HUDEP-2 (cell line): ENCODE results near the gene DISP2.

ENCODE experiments used
- DNase-seq, 76 experiments: peaks; one replicate each; lab custom pipeline; 2025; ENCODE audit not compliant: unreplicated experiment in 76 of 76; lab: John Stamatoyannopoulos, UW

DISP2 gene

GRCh38 chr15:40328176-40328575 lies 29.8 kb upstream of the DISP2 start:
- DNase-seq = no peak

DNA sequence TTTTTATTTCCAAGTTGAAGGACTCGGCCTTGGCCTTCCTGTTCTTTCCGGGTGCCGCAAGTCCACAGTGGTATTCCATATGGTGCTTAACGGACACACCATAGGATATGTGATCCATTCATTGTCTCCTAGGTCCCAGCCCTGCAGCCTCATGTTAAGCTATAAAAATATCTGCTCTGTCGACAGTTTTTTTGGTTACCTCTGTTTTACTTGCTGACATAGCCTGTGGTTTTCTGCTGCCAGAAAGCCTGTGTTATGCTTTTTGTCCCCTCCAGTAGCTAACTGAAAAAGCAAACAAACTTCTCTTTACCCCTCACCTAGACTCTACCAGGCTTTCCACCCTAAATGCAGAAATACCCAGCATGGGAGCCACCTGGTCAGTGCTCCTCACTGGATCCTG lies 29.3 kb upstream of the DISP2 start:
- DNase-seq = no peak

GRCh38 chr15:40329804-40330203 lies 28.2 kb upstream of the DISP2 start:
- no peak for DNase-seq

DNA sequence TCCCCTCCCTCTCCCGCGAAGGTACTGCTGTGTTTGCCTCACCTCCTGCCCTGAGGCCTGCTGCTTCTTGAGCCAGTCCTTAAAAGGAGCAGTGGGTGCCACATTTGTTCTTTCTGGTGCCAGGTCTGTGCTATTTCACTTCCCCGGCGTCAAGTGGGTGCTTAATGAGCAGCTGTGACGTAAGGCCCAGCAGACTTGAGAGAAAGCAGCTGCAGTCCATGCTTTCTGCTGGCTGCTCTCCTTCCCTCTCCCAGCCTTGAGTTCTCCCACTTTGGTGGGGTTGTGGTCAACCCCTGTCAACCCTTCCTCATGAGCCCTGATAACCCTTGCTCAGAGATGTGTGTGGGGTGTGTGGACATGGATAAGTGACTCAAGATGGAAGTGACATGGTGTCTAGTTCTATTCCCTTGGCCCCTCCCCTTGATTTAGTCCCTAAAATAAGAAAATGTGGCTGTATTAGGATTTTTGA lies 27.6 kb upstream of the DISP2 start:
- no peak for DNase-seq

DNA sequence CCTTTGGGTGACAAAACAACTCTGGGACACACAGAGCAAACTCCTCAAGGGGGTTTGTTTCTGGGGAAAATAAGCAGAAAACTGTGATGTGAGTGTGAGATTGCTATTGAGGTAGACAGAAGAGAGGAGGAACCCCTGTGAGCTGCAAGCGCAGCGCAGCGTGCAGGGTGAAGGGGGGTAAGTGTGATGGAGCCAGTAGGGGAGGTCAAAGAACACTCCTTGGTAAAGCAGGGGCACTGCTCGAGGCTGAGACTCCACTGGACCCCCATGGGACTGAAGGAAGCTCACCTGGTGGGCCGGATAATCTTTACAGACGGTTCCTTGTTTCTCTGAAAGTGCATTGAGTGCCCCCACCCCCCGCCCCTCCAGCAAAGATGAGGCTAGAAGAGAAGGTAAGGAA lies 27.0 kb upstream of the DISP2 start:
- no peak for DNase-seq

- DNase-seq = no peak
These were observed 26.4 kb upstream of the DISP2 start for GRCh38 chr15:40331637-40332036.

GRCh38 chr15:40332113-40332781 lies 25.8 kb upstream of the DISP2 start:
- no peak for DNase-seq

- no peak for DNase-seq
These were observed 24.0 kb upstream of the DISP2 start for GRCh38 chr15:40333922-40334492.

DNA sequence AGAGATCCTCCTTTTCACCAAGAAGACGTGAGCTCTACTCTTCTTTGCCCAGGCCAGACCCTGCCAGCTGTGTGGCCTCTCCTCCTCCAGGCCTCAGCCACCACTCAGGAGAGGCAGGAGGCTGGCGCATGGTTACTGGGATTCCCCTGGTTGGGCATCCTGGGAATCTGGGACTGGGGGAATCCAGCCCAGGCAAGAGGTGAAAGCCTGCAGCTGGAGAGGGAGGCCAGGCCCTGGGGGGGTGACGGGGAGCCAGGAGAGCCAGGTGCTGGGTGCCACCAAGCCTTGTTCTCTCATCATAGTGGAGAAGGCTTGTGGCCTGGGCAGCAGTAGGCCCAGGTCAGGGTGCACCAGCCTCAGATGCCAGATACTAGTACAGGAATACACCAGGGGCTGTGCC lies 23.5 kb upstream of the DISP2 start:
- no peak for DNase-seq

GRCh38 chr15:40334941-40335795 lies 22.9 kb upstream of the DISP2 start:
- DNase-seq = no peak

DNA sequence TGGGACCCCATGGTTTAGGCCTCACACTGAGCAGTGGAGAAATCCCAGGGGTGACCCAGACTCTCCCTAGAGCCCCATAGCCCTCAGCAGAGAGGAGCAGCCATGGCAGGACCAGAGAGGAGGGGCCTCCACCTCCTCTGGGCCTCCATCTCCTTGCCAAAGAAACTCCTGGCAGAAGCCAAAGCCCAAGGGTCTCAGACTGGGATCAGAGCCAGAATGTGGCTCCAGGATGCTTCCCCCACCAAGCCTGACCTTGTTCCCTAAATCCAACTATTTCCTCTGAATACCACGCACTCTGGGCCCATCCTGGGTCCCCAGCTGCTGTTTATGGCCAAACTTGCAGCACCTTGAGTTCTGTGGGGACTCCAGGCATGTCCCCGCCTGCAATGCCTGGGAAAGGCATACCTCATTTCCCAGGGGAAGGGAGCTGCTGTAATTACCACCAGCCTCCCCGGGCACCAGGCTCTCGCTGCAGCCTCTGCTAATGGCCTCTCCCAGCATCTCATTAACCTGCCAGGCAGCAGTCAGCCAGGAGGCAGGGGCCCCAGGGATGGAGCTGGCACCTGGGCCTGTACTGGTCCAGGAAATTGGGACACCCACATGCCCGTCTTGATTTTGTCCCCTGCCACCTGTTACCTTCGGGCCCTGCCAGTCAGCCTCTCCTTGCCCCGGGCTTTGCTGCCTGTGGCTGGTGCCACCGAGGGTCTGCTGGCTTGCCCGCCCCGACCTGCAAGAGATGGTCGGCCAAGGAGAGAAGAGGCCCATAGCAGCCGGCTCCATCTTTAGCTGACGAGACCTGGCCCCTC lies 21.9 kb upstream of the DISP2 start:
- no peak for DNase-seq

- DNase-seq = peak in 25 of 76 experiments; percentile 6 to 33 (median 22)
These were observed 21.3 kb upstream of the DISP2 start for GRCh38 chr15:40336744-40337122.

DNA sequence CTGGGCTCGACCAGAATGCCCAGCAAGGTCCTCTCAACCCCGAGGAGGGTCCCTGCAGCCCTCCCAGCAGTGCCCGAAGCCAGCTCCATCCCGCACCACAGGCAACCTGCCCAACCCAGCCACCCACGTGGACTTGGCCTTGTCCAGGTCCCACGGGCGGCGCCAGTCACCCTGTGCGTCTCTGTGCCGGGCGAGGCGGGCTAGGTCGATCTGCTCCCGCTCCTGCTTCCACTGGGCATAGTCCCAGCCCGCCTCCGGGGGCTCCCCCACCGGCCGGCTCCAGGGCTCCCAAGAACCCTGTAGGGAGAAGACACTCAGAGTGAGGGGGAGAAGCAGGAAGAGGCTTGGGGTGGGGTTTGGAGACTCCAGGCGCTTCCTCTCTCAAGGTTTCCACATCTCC lies 20.4 kb upstream of the DISP2 start:
- DNase-seq = no peak

GRCh38 chr15:40338041-40338657 lies 19.9 kb upstream of the DISP2 start:
- DNase-seq = peak in 51 of 76 experiments; percentile 7 to 59 (median 35)

- no peak for DNase-seq
These were observed 18.9 kb upstream of the DISP2 start for GRCh38 chr15:40338921-40339620.

DNA sequence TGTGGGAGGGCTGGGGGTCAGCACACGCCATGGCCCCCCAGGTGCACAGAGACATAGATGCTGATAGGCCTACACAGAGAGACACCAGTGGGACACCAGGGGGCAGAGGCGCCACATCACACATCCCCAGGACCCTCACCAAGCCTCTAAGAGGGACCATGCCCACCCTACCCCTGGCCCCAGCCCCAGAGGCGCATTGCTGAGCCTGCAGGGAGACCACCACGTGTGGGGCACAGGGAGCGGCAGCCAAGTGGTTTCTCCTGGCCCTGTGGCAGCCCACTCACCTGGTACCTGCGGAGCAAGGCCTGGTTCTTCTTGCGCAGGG lies 18.4 kb upstream of the DISP2 start:
- no peak for DNase-seq

GRCh38 chr15:40340038-40340739 lies 17.8 kb upstream of the DISP2 start:
- peak in 1 of 76 experiments; percentile 69 for DNase-seq

DNA sequence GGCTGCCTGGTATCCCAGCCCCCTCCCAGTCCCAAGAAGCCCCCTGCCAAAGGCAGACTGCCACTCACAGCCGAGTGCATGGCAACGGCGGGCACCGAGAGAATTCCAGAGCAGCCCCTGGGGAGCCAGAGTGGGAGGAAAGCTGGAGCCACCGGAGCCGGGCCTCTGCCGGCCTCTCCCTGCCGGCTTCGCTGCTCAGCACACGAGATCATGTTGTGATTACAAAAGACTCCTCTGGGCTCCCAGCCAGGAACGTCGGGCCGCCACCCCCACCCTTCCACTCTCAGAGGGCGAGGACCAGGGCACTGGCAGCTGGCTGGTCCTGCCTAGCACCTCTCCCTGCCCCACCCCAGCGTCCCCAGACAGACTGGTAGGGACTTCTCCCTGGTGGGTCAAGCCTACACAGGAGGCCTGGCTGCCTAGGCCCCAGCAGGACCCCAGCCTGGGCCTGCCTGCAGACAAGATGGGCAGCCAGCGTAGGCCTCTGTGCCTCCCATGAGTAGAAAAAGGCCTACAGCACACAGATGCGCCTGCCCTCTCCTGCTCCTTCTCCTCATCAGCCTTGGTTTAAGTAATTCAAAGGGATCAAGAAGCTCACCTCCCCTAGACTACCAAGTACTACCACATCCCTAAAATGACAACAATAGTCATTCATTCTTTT lies 17.1 kb upstream of the DISP2 start, which contains the start of gene CCDC9B:
CCDC9B (minus strand) TSS at position 200 of the 661 bp plus-strand sequence; CDS start at position 80, 120 bp downstream.
- DNase-seq = peak in 73 of 76 experiments; percentile 25 to 88 (median 74)
